Fibroblast of skin of scalp (primary cell): ENCODE results near the gene SPTSSA.
A peak's percentile ranks its signal among the peaks of the same experiment; 100 is the strongest.
"Not testable (repeated sequence)": the region's sequence is repeated elsewhere in the genome, so short reads cannot be mapped to it uniquely, and the experiment has no call there.

Experiments
- DNase-seq: peaks from one replicate; pipeline ENCODE4 v3.0.0-alpha.2; 2013

The SPTSSA gene

DNA sequence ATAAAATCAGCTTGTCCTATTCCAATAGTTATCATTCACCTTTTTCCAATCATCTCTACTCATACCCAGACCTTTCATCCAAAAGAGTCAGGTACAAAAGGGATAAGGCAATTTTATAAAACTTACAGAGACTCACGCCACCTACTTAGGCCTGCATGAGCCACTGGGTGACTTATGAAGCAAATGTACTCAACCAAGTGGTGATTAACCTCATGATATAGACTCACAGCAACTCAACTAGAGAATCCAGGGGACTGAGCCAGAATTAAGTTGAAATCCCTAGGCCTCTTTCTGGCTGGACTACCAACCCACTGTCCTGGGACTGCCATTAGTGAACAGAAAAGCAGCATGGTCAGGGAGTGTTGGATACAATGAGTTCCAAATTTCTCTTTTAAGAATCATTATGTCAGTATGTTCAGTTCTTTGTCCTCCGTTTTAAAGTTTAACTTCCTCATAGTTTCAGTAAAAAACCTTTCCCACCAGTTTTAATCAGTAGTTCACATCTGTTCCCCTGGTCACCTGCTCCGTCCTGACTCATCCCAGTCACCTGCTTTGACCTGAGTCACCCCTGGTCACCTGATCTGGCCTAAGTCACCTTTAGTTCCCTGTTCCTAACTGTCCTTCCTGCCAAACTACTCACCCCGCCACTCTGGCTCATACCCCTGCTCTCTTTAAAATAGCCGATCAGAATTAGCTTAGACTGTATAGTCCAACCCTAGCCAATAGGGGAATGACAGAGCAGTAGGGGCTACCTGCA, 36.8 kb downstream of the SPTSSA start:
- DNase-seq: no peak

DNA sequence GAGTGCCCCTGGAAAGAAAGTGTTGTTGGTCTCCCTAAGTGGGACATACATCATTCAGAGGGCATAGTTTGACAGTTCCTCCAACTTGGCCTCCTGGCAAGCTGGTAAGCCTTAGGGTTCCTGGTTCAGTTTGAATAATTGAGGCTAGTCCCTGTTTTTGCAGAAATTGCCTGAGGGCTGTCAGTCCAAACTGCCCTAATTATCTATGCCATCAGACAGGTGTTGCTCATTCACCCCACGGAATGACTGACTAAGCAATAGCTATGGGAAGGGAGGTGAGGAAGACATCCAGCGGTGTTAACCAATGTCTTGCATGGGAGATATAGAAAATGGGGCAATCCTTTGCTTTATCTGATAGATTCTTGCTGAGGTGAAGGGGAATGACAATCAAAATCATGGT, 37.6 kb downstream of the SPTSSA start:
- no peak for DNase-seq

DNA sequence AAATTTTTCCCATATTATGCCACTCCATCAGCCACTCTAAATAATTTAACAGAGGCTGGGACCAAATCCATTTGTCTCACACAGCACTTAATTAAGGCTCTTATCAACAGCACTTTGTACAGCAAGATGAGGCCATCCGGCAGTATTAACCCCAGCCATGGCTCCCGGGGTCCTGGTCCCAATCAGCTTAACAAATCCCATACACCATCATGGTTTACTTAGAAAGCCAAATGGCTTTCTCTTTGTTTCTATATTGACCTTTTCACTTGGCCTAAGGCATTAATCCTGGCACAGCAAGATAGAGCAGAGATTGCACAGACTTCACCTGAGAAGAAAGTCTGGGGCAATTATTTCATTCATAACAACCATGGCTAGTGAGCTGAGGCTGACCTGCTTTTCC, 38.6 kb downstream of the SPTSSA start:
- DNase-seq: no peak

DNA sequence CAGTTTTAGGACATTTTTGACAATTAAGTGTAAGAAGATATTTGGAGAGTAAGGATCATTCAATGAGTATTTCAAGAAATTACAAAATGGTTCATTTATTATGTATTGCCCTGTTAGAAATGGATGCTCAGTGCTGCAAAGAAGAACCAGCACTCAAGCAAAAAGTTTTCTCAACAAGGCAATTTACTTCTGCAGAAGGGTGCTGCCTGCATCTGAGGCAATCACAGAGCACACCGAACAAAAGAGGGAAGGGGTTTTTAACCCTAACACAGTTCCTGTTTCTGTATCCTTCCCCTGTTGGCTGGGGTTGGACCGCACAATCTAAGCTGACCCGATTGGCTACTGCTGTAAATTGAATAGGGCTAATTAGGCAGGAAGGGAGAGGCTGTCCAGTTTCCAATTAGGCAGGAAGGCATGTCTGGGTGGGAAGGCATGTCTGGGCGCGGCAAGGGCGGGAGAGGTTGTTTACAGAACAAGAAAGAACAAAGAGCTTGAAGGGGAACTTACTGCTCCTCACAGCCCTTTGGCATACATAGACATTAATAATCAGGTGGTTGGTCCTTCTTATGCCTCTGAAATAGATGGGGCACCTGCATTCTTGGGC, 41.4 kb downstream of the SPTSSA start:
- DNase-seq: no peak

DNA sequence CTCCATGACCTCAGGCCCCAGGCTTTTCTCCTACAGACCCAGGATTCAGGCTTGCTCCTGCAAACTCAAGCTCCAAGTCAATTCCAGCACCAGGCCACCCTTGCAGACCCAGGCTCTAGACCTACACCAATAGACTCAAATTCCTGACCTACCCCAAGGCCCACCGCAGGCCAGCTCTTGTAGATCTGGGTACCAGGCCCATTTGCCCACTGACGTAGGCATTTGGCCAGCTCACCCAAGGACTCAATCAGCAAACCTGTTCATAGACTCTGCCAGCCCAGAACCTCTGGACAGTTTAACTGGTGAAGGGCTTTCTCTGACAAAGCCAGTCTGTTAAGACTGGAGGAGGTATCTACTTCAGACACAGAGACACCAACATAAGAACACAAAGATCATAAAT, 52.3 kb downstream of the SPTSSA start:
- DNase-seq: no peak

DNA sequence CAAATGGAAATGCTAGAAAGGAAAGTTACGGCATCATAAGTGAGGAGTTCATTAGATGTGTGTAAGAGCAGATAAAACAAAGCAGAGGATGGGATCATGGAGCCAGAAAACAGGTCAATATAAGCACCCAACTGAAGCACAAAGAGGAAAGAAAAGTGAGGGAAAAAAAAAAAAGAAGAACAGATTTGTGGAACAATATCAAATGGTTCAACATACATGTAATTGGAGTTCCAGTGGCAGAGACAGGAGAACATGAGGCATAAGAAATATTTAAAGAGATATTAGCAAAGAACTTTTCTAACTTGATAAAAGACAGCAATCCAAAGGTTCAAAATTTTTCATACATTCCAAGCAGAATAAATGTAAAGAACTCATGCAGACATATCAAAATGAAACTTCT, 54.1 kb downstream of the SPTSSA start:
- no peak for DNase-seq

DNA sequence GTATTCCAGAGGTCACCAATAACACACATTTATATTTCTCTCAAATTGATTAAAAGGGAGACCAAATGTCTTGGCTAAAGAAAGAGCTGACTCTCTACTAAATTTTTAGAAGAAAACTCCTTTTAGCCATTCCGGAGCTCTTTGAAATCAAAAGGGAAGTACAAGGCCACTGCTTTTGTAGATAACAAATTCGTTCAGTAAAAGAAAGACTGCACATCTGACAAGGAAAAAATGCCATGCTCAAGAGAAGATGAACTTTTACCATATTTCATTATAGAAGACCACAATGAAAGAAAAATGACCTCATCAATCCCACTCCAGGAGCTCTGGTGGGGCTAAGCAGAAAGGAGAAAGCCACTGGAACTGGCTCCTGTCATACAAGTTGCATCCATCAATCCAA, 57.6 kb downstream of the SPTSSA start:
- no peak for DNase-seq

DNA sequence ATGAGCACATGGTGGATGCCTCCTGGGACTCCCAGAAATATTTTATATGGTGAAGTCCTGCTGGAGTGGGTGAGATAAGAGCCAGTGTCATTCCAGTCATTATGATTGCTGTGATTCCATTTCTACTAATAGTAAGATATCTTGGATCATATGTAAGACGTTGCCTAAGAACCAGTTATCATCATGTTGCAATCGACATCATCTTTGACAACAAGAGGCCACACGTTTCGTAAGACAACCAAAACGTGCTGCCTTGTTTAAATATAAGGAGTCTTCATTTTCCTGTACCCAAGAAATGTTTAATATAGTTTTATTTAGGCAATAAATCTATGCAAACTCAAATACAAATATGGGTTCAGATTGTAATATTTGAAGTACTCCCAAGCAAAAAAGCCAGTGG, 58.4 kb downstream of the SPTSSA start:
- DNase-seq: no peak

DNA sequence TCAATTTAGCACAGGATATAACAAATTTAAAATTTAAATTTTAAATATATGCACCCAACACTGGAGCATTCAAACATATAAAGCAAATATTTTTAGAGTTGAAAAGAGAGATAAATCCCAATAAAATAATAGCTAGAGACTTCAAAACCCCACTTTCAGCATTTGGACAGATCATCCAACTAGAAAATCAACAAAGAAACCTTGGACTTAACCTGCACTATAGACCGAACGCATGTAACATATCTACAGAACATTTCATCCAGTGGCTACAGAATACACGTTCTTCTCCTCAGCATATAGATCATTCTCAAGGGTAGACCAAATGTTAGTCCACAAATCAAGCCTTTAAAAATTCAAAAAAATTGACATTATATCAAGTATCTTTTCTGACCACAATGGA, 64.0 kb downstream of the SPTSSA start:
- no peak for DNase-seq

DNA sequence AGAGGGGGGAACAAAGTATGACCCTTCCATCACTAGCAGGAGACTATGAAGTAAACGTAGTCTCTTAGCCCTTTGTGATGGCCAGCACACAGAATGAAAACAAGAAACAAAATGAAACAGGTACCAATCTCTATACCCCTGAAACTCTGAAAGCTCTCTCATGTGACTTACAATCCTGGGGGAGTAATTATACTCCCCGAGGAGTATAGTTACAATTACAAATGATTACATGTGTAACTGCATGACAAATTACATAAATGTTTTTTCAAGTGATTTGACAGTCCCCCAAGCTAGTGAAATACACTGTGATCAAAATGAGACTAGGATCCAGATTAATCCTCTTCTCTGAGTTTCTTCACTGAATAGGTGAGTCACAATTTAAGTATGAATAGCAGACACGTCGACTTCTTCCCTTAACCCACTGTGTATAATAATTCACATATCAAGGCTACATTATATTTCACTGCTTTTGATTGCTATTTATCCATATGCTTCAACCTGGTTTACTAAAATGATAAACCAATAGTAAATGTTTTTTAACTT, 74.0 kb downstream of the SPTSSA start:
- DNase-seq: peak; percentile 15

DNA sequence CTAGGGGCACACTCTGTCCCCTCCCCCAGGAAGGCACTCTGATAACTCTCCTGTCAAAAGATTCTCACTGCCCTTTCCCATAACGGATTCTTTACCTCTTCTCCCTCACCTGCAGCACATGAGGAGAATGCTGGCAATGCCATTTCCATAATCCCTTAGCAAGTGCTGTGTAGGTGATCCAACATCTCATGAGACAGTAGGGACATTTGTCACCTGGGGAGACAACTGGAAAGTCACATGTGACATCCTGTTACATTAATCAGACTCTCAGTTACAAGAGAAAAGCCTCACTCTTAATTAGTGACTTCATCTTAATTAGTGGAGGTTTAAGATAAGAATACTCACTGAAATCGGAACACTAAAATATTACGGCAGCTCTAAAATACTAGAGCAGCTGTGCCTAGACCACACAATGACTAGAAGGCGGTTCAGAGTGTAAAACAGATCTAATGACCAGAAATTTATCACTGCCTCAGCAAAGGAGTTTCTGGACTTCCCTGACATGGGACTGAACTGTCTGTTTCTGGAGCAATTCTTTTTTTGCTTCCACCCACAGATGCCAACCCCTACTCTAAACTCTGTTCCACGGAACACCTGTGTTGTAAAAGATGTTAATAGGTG, 75.1 kb downstream of the SPTSSA start:
- no peak for DNase-seq

DNA sequence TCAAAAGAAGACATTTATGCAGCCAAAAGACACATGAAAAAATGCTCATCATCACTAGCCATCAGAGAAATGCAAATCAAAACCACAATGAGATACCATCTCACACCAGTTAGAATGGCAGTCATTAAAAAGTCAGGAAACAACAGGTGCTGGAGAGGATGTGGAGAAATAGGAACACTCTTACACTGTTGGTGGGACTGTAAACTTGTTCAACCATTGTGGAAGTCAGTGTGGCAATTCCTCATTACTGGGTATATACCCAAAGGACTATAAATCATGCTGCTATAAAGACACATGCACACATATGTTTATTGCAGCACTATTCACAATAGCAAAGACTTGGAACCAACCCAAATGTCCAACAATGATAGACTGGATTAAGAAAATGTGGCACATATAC, 76.2 kb downstream of the SPTSSA start:
- not testable (repeated sequence) for DNase-seq

DNA sequence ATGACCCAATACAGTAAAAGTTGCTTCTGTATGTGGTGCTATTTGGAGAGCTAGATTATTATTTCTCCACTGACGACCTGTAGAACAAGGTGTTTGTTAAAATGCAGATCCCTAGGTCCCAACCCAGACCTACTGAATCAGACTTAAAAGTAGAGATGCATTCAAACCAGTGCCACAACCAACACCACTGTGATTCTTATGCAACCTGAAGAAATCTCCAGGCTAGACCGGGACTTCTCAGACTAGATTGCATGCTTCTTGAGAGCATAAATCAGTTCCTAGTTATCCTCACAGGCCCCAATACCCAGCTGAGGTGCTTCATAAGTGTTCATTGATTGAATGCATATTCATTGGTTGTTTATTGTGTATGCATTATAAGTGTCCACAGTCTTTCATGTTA, 78.2 kb downstream of the SPTSSA start:
- DNase-seq: no peak
